Fibroblast of the aortic adventitia (primary cell): ENCODE data around the gene VPS35. TPM values are rescaled to one million over a fixed set of nuclear protein-coding genes. Genes with fewer than 3 reads are reported as not detected.
A peak's percentile ranks its signal among the peaks of the same experiment; 100 is the strongest.

Experiments used
- DNase-seq: peaks from one replicate; pipeline ENCODE4 v3.0.0-alpha.2; 2010; ENCODE audit warnings: low read depth
- H3K4me3 ChIP-seq: 2 replicates; pipeline ENCODE4 v1.5.1; 2011; ENCODE audit warnings: low read depth, mild to moderate bottlenecking, control low read depth, low read length, moderate library complexity
- CTCF ChIP-seq: IDR thresholded peaks from 2 replicates; pipeline ENCODE4 v1.5.1; 2011; ENCODE audit warnings: mild to moderate bottlenecking, low read length, control low read depth, inconsistent platforms; ENCODE audit not compliant: insufficient read depth
- total RNA-seq: library from RNA; depleted of rRNA; stranded (reverse); fragments of >200 nt; gene quantifications from 2 replicates; pipeline ENCODE4 v1.2.3, GENCODE V29; 2012; ENCODE audit warnings: low replicate concordance

The VPS35 gene
- total RNA-seq, 1 donor = 154 TPM

- peak; percentile 71 for DNase-seq
- no peak overlapping the region for H3K4me3 ChIP-seq
- peak; percentile 98 for TF ChIP-seq CTCF
Measured at GRCh38 chr16:46673320-46674013, 15.5 kb downstream of the VPS35 start.

- H3K4me3 ChIP-seq = no peak overlapping the region
- no peak for TF ChIP-seq CTCF
- DNase-seq = no peak
Measured at GRCh38 chr16:46662123-46662522, 26.9 kb downstream of the VPS35 start.

GRCh38 chr16:46658925-46659324 lies 30.1 kb downstream of the VPS35 start:
- no peak for TF ChIP-seq CTCF
- no peak overlapping the region for H3K4me3 ChIP-seq
- no peak for DNase-seq

GRCh38 chr16:46651305-46651704 lies 37.7 kb downstream of the VPS35 start:
- no peak for TF ChIP-seq CTCF
- DNase-seq = no peak
- H3K4me3 ChIP-seq = no peak overlapping the region

- peak overlapping the region; percentile 20 for H3K4me3 ChIP-seq
- TF ChIP-seq CTCF = no peak
- DNase-seq = peak; percentile 77
Measured at GRCh38 chr16:46650254-46650623, 38.7 kb downstream of the VPS35 start.

- DNase-seq = peak; percentile 84
- no peak for TF ChIP-seq CTCF
- H3K4me3 ChIP-seq = peak overlapping the region; percentile 20
Measured at GRCh38 chr16:46649588-46650253, 39.3 kb downstream of the VPS35 start.

- no peak for DNase-seq
- TF ChIP-seq CTCF = peak; percentile 23
Measured at GRCh38 chr16:46648656-46649055, 40.3 kb downstream of the VPS35 start.

More at GRCh38 chr16:46648656-46649055, 40.3 kb downstream of the VPS35 start:
- no peak overlapping the region for H3K4me3 ChIP-seq
